BE2C (cell line): Measurements from ENCODE around the gene HLA-DPA1.

Experiments used
- DNase-seq: peaks from one replicate; pipeline ENCODE4 v3.0.0-alpha.2; 2020
- H3K27me3 ChIP-seq: fragments of 250-450 bp; sonication (Bioruptor Pico); 2 replicates; pipeline ENCODE4 v1.5.1; 2020; ENCODE audit warnings: mild to moderate bottlenecking
- H3K36me3 ChIP-seq: fragments of 250-450 bp; sonication (Bioruptor Pico); 2 replicates; pipeline ENCODE4 v1.5.1; 2020; ENCODE audit warnings: mild to moderate bottlenecking
- H3K4me1 ChIP-seq: fragments of 250-450 bp; sonication (Bioruptor Pico); 2 replicates; pipeline ENCODE4 v1.5.1; 2020
- H3K4me3 ChIP-seq: 2 replicates; pipeline ENCODE4 v1.5.1; 2011; ENCODE audit warnings: low read depth, low read length
- H3K9me3 ChIP-seq: fragments of 250-450 bp; sonication (Bioruptor Pico); 2 replicates; pipeline ENCODE4 v1.5.1; 2020
- TF ChIP-seq, protein P1 (sequence below): IDR thresholded peaks from 2 replicates; pipeline ENCODE4 v1.5.1; 2012; ENCODE audit warnings: mild to moderate bottlenecking, low read depth, low read length

Gene HLA-DPA1

DNA sequence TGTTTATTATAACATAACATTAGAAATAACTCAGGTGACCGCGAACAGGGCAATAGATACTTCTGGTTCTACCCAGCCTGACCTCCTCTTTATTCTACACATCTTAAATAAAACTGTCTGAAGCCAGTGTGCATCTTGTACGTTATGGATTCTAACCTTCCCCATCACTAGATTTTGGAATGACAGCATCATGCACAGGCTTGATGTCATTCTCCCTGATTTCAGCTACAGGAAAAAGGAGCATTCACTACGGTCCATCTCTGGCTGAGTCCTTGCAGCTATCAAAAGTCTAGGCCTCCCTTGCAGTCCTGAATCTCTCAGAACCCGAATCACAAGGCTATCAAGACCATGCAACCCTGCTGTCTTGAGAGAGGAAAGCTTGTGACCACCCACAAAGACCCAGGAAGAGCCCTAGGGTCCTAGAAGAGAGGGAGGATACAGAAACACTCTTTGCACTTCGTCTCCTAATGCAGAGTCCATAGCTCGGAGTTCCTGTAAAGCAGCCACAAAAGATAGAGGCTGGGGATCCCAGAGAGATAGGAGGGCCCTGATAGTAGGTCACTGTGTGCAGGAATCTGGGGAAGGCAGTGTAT lies 845 bp downstream of the HLA-DPA1 start:
- TF ChIP-seq, protein P1, sequence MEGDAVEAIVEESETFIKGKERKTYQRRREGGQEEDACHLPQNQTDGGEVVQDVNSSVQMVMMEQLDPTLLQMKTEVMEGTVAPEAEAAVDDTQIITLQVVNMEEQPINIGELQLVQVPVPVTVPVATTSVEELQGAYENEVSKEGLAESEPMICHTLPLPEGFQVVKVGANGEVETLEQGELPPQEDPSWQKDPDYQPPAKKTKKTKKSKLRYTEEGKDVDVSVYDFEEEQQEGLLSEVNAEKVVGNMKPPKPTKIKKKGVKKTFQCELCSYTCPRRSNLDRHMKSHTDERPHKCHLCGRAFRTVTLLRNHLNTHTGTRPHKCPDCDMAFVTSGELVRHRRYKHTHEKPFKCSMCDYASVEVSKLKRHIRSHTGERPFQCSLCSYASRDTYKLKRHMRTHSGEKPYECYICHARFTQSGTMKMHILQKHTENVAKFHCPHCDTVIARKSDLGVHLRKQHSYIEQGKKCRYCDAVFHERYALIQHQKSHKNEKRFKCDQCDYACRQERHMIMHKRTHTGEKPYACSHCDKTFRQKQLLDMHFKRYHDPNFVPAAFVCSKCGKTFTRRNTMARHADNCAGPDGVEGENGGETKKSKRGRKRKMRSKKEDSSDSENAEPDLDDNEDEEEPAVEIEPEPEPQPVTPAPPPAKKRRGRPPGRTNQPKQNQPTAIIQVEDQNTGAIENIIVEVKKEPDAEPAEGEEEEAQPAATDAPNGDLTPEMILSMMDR, result no peak
- Histone ChIP-seq H3K4me1 (no peaks in the 10 kb centered on the region), H3K4me3 (no peak overlapping the region), H3K27me3 (peaks cover 33% of the 10 kb centered on the region), H3K9me3 (no peaks in the 10 kb centered on the region), H3K36me3 (no peaks in the 10 kb centered on the region)
- DNase-seq, result no peak

- H3K9me3 ChIP-seq, result no peaks in the 10 kb centered on the region
- no peaks in the 10 kb centered on the region for H3K36me3 ChIP-seq
- TF ChIP-seq, protein P1, result no peak
- H3K4me1 ChIP-seq, result no peaks in the 10 kb centered on the region
- H3K4me3 ChIP-seq, result no peak overlapping the region
- H3K27me3 ChIP-seq, result peaks cover 33% of the 10 kb centered on the region
- DNase-seq, result no peak
Measured at GRCh38 chr6:33071569-33071968, 1.9 kb downstream of the HLA-DPA1 start.

GRCh38 chr6:33070909-33071308 lies 2.5 kb downstream of the HLA-DPA1 start:
- DNase-seq, result no peak
- TF ChIP-seq, protein P1, result no peak
- Histone ChIP-seq H3K36me3 (no peaks in the 10 kb centered on the region), H3K4me1 (no peaks in the 10 kb centered on the region), H3K27me3 (peaks cover 33% of the 10 kb centered on the region), H3K4me3 (no peak overlapping the region), H3K9me3 (no peaks in the 10 kb centered on the region)

DNA sequence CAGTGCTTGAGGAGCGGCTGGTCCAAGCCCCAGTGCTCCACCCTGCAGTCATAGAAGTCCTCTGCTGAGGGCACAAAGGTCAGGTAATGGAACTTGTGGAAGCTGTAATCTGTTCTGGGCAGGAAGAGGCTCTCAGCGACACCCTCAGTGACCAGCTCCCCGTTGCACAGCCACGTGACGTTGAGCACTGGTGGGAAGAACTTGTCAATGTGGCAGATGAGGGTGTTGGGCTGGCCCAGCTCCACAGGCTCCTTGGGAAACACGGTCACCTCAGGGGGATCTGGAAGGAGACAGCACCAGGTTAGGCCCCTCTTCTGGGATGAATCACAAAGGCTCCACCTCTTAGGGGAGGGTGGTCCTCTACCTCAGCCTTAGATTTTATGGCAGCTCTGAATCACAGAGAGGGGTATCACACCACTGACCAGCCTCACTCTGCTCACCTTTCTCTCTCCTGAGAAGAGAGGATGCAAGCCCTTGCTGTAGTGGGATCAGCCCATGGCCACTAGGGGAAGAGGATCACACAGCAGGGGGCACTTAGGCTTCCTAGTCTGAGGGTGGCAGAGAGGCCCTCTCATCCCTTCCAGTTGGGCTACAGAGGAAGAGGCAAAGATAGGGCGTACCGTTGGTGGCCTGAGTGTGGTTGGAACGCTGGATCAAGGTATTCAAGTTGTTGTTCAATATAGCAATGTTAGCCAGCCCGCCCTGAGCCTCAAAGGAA lies 4.3 kb downstream of the HLA-DPA1 start:
- TF ChIP-seq, protein P1, result no peak
- H3K4me1 ChIP-seq, result no peaks in the 10 kb centered on the region

GRCh38 chr6:33066917-33067521 lies 6.4 kb downstream of the HLA-DPA1 start:
- H3K36me3 ChIP-seq, result no peaks in the 10 kb centered on the region
- TF ChIP-seq, protein P1, result no peak
- no peaks in the 10 kb centered on the region for H3K4me1 ChIP-seq
- no peak for DNase-seq
- peaks cover 12% of the 10 kb centered on the region for H3K27me3 ChIP-seq
- no peak overlapping the region for H3K4me3 ChIP-seq
- no peaks in the 10 kb centered on the region for H3K9me3 ChIP-seq

More for the DNA sequence above, 4.3 kb downstream of the HLA-DPA1 start:
- no peaks in the 10 kb centered on the region for H3K9me3 ChIP-seq
- H3K36me3 ChIP-seq, result no peaks in the 10 kb centered on the region
- no peak overlapping the region for H3K4me3 ChIP-seq
- peaks cover 29% of the 10 kb centered on the region for H3K27me3 ChIP-seq
- no peak for DNase-seq

- Histone ChIP-seq H3K4me1 (no peaks in the 10 kb centered on the region), H3K9me3 (no peaks in the 10 kb centered on the region), H3K4me3 (no peak overlapping the region), H3K27me3 (peaks cover 4% of the 10 kb centered on the region), H3K36me3 (no peaks in the 10 kb centered on the region)
- TF ChIP-seq, protein P1, result no peak
- DNase-seq, result no peak
Measured at GRCh38 chr6:33065312-33065711, 8.1 kb downstream of the HLA-DPA1 start.
